ENCODE measurements around the gene WNT2B. TPM values are rescaled to one million over a fixed set of nuclear protein-coding genes. Genes with fewer than 3 reads are reported as not detected.

WNT2B gene
- total RNA-seq, 2 donors from 2014 or later = 1.6 to 3.9 TPM

Small RNA genes within 50 kb of the gene (microRNA-seq; reads per million reads assigned to microRNA genes)
- gene MIR4256 (ENCODE audit: borderline number of aligned reads in 2 of 2, borderline replicate concordance in 2 of 2) = 0 reads per million in 2 donors

Other genes with a start within 250 kb of the WNT2B start
- 10 to 100 TPM in 1 of 2 donors, 1 to 10 TPM in 1; 8.6 to 15.2 TPM for gene CTTNBP2NL, start 112.8 kb upstream of the WNT2B start, total RNA-seq
- 10 to 100 TPM in 1 of 2 donors, 1 to 10 TPM in 1; 9.6 to 22.3 TPM for gene ST7L, start 110.2 kb downstream of the WNT2B start, total RNA-seq
- 10 to 100 TPM; 56.0 to 66.9 TPM for gene CAPZA1, start 110.9 kb downstream of the WNT2B start, total RNA-seq
- gene MOV10, start 165.7 kb downstream of the WNT2B start, total RNA-seq = 10 to 100 TPM; 26.2 to 29.3 TPM
- 100 to 1,000 TPM in 1 of 2 donors, 10 to 100 TPM in 1; 75.5 to 136 TPM for gene RHOC, start 198.2 kb downstream of the WNT2B start, total RNA-seq
- 1 to 10 TPM in 1 of 2 donors, under 1 TPM in 1; 0.66 to 2.3 TPM for gene PPM1J, start 206.4 kb downstream of the WNT2B start, total RNA-seq